Endodermal cell (in vitro differentiated cells): ENCODE data around the gene PSMD1. TPM values are rescaled to one million over a fixed set of nuclear protein-coding genes. Genes with fewer than 3 reads are reported as not detected.

Experiments used
- DNase-seq: peaks from one replicate; pipeline ENCODE4 v3.0.0-alpha.2; 2017
- H3K27ac ChIP-seq: 2 replicates; pipeline ENCODE4 v1.5.1; 2013; ENCODE audit warnings: mild to moderate bottlenecking, low read depth, low read length, moderate library complexity
- H3K27me3 ChIP-seq: 2 replicates; pipeline ENCODE4 v1.6.1; 2013; ENCODE audit warnings: mild to moderate bottlenecking, low read length, moderate library complexity; ENCODE audit not compliant: insufficient read depth, control insufficient read depth, poor library complexity, severe bottlenecking
- H3K36me3 ChIP-seq: 2 replicates; pipeline ENCODE4 v1.7.0; 2013; ENCODE audit warnings: mild to moderate bottlenecking, low read length, moderate library complexity; ENCODE audit not compliant: control insufficient read depth, insufficient read depth
- H3K4me1 ChIP-seq: one replicate; pipeline ENCODE4 v1.7.0; 2013; ENCODE audit warnings: low read length; ENCODE audit not compliant: control insufficient read depth, insufficient read depth
- H3K4me3 ChIP-seq: 2 replicates; pipeline ENCODE4 v1.5.1; 2013; ENCODE audit warnings: mild to moderate bottlenecking, low read length, moderate library complexity
- H3K9ac ChIP-seq: 2 replicates; pipeline ENCODE4 v1.6.1; 2013; ENCODE audit warnings: mild to moderate bottlenecking, low read length, moderate library complexity; ENCODE audit not compliant: poor library complexity, severe bottlenecking; ENCODE audit errors: extremely low read depth
- H3K9me3 ChIP-seq: 2 replicates; pipeline ENCODE4 v1.6.1; 2013; ENCODE audit warnings: mild to moderate bottlenecking, low read length, moderate library complexity; ENCODE audit not compliant: control insufficient read depth
- H3K27ac Mint-ChIP-seq: 2 replicates; pipeline ENCODE4 v1.8.0; 2020; ENCODE audit warnings: mixed read lengths
- H3K27me3 Mint-ChIP-seq: 2 replicates; pipeline ENCODE4 v1.8.0; 2021; ENCODE audit warnings: mild to moderate bottlenecking, mixed read lengths; ENCODE audit not compliant: insufficient read depth
- H3K36me3 Mint-ChIP-seq: 2 replicates; pipeline ENCODE4 v1.8.0; 2020; ENCODE audit warnings: low read depth, mixed read lengths
- H3K4me1 Mint-ChIP-seq: 2 replicates; pipeline ENCODE4 v1.8.0; 2020; ENCODE audit warnings: mixed read lengths
- H3K4me3 Mint-ChIP-seq: 2 replicates; pipeline ENCODE4 v1.8.0; 2020; ENCODE audit warnings: mild to moderate bottlenecking, moderate library complexity, mixed read lengths
- H3K9me3 Mint-ChIP-seq: 2 replicates; pipeline ENCODE4 v1.8.0; 2020; ENCODE audit warnings: mild to moderate bottlenecking, mixed read lengths
- CTCF ChIP-seq: fragments of 200-600 bp; sonication (generic); conservative IDR thresholded peaks from 2 replicates; pipeline ENCODE4 v1.5.0; 2021; ENCODE audit warnings: antibody characterized with exemption, mild to moderate bottlenecking
- WGBS, 2 experiments: methylation state at CpG; one replicate each; pipeline versions ENCODE4 v1.1.5 to v1.1.7; 2013; ENCODE audit warnings: missing lambda C conversion rate in 2 of 2, mixed read lengths in 1 of 2; ENCODE audit not compliant: insufficient coverage in 1 of 2, insufficient read length in 1 of 2; 5-methylcytosine and 5-hydroxymethylcytosine counted together
- total RNA-seq, 2 donors: library from RNA; stranded (reverse); fragmentation: NEBNext Ultra II Directional in 1 of 2; extraction: Animal tissue kit (Norgen Biotek cat#: 25700) in 1 of 2; gene quantifications; 2 replicates in 1 of 2; 3 replicates in 1 of 2; pipeline ENCODE4 v1.2.1, GENCODE V29; 2021

PSMD1 gene
- total RNA-seq, 2 donors from 2014 or later, result 148 to 158 TPM

- no peak overlapping the region for H3K4me3 Mint-ChIP-seq
- H3K27ac Mint-ChIP-seq, result peak overlapping the region; percentile 61
- no peaks in the 10 kb centered on the region for H3K27me3 Mint-ChIP-seq
- peak; percentile 74 for DNase-seq
- no peaks in the 10 kb centered on the region for H3K36me3 ChIP-seq
- H3K36me3 Mint-ChIP-seq, result no peaks in the 10 kb centered on the region
- H3K4me1 Mint-ChIP-seq, result peaks cover 12% of the 10 kb centered on the region
- no peaks in the 10 kb centered on the region for H3K9me3 ChIP-seq
- H3K27me3 ChIP-seq, result no peaks in the 10 kb centered on the region
- no peak for TF ChIP-seq CTCF
- no peak overlapping the region for H3K4me3 ChIP-seq
- WGBS, 2 experiments, result 90 to 92% methylated on average over 6 to 12 of the region's 12 CpGs
- H3K27ac ChIP-seq, result no peak overlapping the region
- no peak overlapping the region for H3K9ac ChIP-seq
- peaks cover 4% of the 10 kb centered on the region for H3K4me1 ChIP-seq
- no peaks in the 10 kb centered on the region for H3K9me3 Mint-ChIP-seq
Measured at GRCh38 chr2:231181860-231182512, 125.3 kb downstream of the PSMD1 start.

GRCh38 chr2:231182513-231182899 lies 125.8 kb downstream of the PSMD1 start:
- Mint-ChIP-seq H3K4me3 (no peak overlapping the region), H3K4me1 (peaks cover 12% of the 10 kb centered on the region), H3K36me3 (no peaks in the 10 kb centered on the region), H3K27ac (peak overlapping the region; percentile 61), H3K9me3 (no peaks in the 10 kb centered on the region), H3K27me3 (no peaks in the 10 kb centered on the region)
- Histone ChIP-seq H3K27ac (no peak overlapping the region), H3K4me1 (peaks cover 4% of the 10 kb centered on the region), H3K9ac (no peak overlapping the region), H3K4me3 (no peak overlapping the region), H3K27me3 (no peaks in the 10 kb centered on the region), H3K9me3 (no peaks in the 10 kb centered on the region), H3K36me3 (no peaks in the 10 kb centered on the region)
- peak; percentile 11 for TF ChIP-seq CTCF
- WGBS, 2 experiments, result 88 to 92% methylated on average over 7 to 8 of the region's 8 CpGs
- DNase-seq, result peak; percentile 62

GRCh38 chr2:231183851-231184250 lies 127.2 kb downstream of the PSMD1 start:
- H3K4me3 ChIP-seq, result no peak overlapping the region
- no peaks in the 10 kb centered on the region for H3K36me3 ChIP-seq
- Mint-ChIP-seq H3K9me3 (no peaks in the 10 kb centered on the region), H3K27me3 (no peaks in the 10 kb centered on the region), H3K27ac (no peak overlapping the region), H3K4me1 (peaks cover 12% of the 10 kb centered on the region), H3K36me3 (no peaks in the 10 kb centered on the region), H3K4me3 (no peak overlapping the region)
- H3K4me1 ChIP-seq, result peaks cover 4% of the 10 kb centered on the region
- no peak overlapping the region for H3K27ac ChIP-seq
- peak; percentile 35 for DNase-seq
- H3K9ac ChIP-seq, result no peak overlapping the region
- no peak for TF ChIP-seq CTCF
- no peaks in the 10 kb centered on the region for H3K9me3 ChIP-seq
- H3K27me3 ChIP-seq, result no peaks in the 10 kb centered on the region
- WGBS, 2 experiments, result 92 to 96% methylated on average over 8 of the region's 8 CpGs
